ENCODE data around the gene CCDC148. TPM values are rescaled to one million over a fixed set of nuclear protein-coding genes. Genes with fewer than 3 reads are reported as not detected.

The CCDC148 gene
- total RNA-seq, 1 donor from 2014 or later: 0.52 TPM

- Histone ChIP-seq H3K9ac (ENCODE audit: low read depth in 1 of 3, low read length in 3 of 3) (no peak overlapping the region), H3K4me1 (ENCODE audit: control insufficient read depth in 3 of 3, insufficient read depth in 3 of 3, low read length in 3 of 3) (no peaks in the 10 kb centered on the region), H3K4me3 (ENCODE audit: low read length in 3 of 3) (no peak overlapping the region), H3K36me3 (ENCODE audit: control insufficient read depth in 3 of 3, insufficient read depth in 3 of 3, low read length in 3 of 3) (no peaks in the 10 kb centered on the region), H3K9me3 (ENCODE audit: control insufficient read depth in 3 of 3, low read length in 3 of 3) (no peaks in the 10 kb centered on the region), H3K27me3 (ENCODE audit: control insufficient read depth in 3 of 3, insufficient read depth in 3 of 3, low read length in 3 of 3) (no peaks in the 10 kb centered on the region), H3K27ac (ENCODE audit: low read depth, low read length) (no peak overlapping the region)
Measured at GRCh38 chr2:158276619-158277471, 179.7 kb downstream of the CCDC148 start.

- Histone ChIP-seq H3K4me1 (ENCODE audit: control insufficient read depth in 3 of 3, insufficient read depth in 3 of 3, low read length in 3 of 3) (no peaks in the 10 kb centered on the region), H3K9me3 (ENCODE audit: control insufficient read depth in 3 of 3, low read length in 3 of 3) (no peaks in the 10 kb centered on the region), H3K9ac (ENCODE audit: low read depth in 1 of 3, low read length in 3 of 3) (no peak overlapping the region), H3K4me3 (ENCODE audit: low read length in 3 of 3) (no peak overlapping the region), H3K36me3 (ENCODE audit: control insufficient read depth in 3 of 3, insufficient read depth in 3 of 3, low read length in 3 of 3) (no peaks in the 10 kb centered on the region), H3K27me3 (ENCODE audit: control insufficient read depth in 3 of 3, insufficient read depth in 3 of 3, low read length in 3 of 3) (no peaks in the 10 kb centered on the region), H3K27ac (ENCODE audit: low read depth, low read length) (no peak overlapping the region)
Measured at GRCh38 chr2:158273791-158274190, 182.8 kb downstream of the CCDC148 start.

- Histone ChIP-seq H3K27ac (ENCODE audit: low read depth, low read length) (no peak overlapping the region), H3K4me1 (ENCODE audit: control insufficient read depth in 3 of 3, insufficient read depth in 3 of 3, low read length in 3 of 3) (no peaks in the 10 kb centered on the region), H3K27me3 (ENCODE audit: control insufficient read depth in 3 of 3, insufficient read depth in 3 of 3, low read length in 3 of 3) (no peaks in the 10 kb centered on the region), H3K36me3 (ENCODE audit: control insufficient read depth in 3 of 3, insufficient read depth in 3 of 3, low read length in 3 of 3) (no peaks in the 10 kb centered on the region), H3K4me3 (ENCODE audit: low read length in 3 of 3) (no peak overlapping the region), H3K9ac (ENCODE audit: low read depth in 1 of 3, low read length in 3 of 3) (no peak overlapping the region), H3K9me3 (ENCODE audit: control insufficient read depth in 3 of 3, low read length in 3 of 3) (no peaks in the 10 kb centered on the region)
Measured at GRCh38 chr2:158270536-158270935, 186.0 kb downstream of the CCDC148 start.

GRCh38 chr2:158269143-158269542 lies 187.4 kb downstream of the CCDC148 start:
- Histone ChIP-seq H3K9me3 (ENCODE audit: control insufficient read depth in 3 of 3, low read length in 3 of 3) (no peaks in the 10 kb centered on the region), H3K9ac (ENCODE audit: low read depth in 1 of 3, low read length in 3 of 3) (no peak overlapping the region), H3K36me3 (ENCODE audit: control insufficient read depth in 3 of 3, insufficient read depth in 3 of 3, low read length in 3 of 3) (no peaks in the 10 kb centered on the region), H3K4me3 (ENCODE audit: low read length in 3 of 3) (no peak overlapping the region), H3K27me3 (ENCODE audit: control insufficient read depth in 3 of 3, insufficient read depth in 3 of 3, low read length in 3 of 3) (no peaks in the 10 kb centered on the region), H3K27ac (ENCODE audit: low read depth, low read length) (no peak overlapping the region), H3K4me1 (ENCODE audit: control insufficient read depth in 3 of 3, insufficient read depth in 3 of 3, low read length in 3 of 3) (no peaks in the 10 kb centered on the region)

- Histone ChIP-seq H3K27me3 (ENCODE audit: control insufficient read depth in 3 of 3, insufficient read depth in 3 of 3, low read length in 3 of 3) (no peaks in the 10 kb centered on the region), H3K4me1 (ENCODE audit: control insufficient read depth in 3 of 3, insufficient read depth in 3 of 3, low read length in 3 of 3) (no peaks in the 10 kb centered on the region), H3K9me3 (ENCODE audit: control insufficient read depth in 3 of 3, low read length in 3 of 3) (no peaks in the 10 kb centered on the region), H3K27ac (ENCODE audit: low read depth, low read length) (no peak overlapping the region), H3K9ac (ENCODE audit: low read depth in 1 of 3, low read length in 3 of 3) (no peak overlapping the region), H3K36me3 (ENCODE audit: control insufficient read depth in 3 of 3, insufficient read depth in 3 of 3, low read length in 3 of 3) (no peaks in the 10 kb centered on the region), H3K4me3 (ENCODE audit: low read length in 3 of 3) (no peak overlapping the region)
Measured at GRCh38 chr2:158266111-158266510, 190.4 kb downstream of the CCDC148 start.

- H3K4me3 ChIP-seq (ENCODE audit: low read length in 3 of 3): no peak overlapping the region
Measured at GRCh38 chr2:158255257-158255656, 201.3 kb downstream of the CCDC148 start.

GRCh38 chr2:158253170-158253569 lies 203.4 kb downstream of the CCDC148 start:
- Histone ChIP-seq H3K4me1 (ENCODE audit: control insufficient read depth in 3 of 3, insufficient read depth in 3 of 3, low read length in 3 of 3) (no peaks in the 10 kb centered on the region), H3K9ac (ENCODE audit: low read depth in 1 of 3, low read length in 3 of 3) (no peak overlapping the region), H3K27me3 (ENCODE audit: control insufficient read depth in 3 of 3, insufficient read depth in 3 of 3, low read length in 3 of 3) (no peaks in the 10 kb centered on the region), H3K27ac (ENCODE audit: low read depth, low read length) (no peak overlapping the region), H3K9me3 (ENCODE audit: control insufficient read depth in 3 of 3, low read length in 3 of 3) (no peaks in the 10 kb centered on the region), H3K4me3 (ENCODE audit: low read length in 3 of 3) (no peak overlapping the region), H3K36me3 (ENCODE audit: control insufficient read depth in 3 of 3, insufficient read depth in 3 of 3, low read length in 3 of 3) (no peaks in the 10 kb centered on the region)

More at GRCh38 chr2:158255257-158255656, 201.3 kb downstream of the CCDC148 start:
- no peaks in the 10 kb centered on the region for H3K9me3 ChIP-seq (ENCODE audit: control insufficient read depth in 3 of 3, low read length in 3 of 3)
- no peaks in the 10 kb centered on the region for H3K36me3 ChIP-seq (ENCODE audit: control insufficient read depth in 3 of 3, insufficient read depth in 3 of 3, low read length in 3 of 3)
- H3K4me1 ChIP-seq (ENCODE audit: control insufficient read depth in 3 of 3, insufficient read depth in 3 of 3, low read length in 3 of 3): no peaks in the 10 kb centered on the region
- no peak overlapping the region for H3K9ac ChIP-seq (ENCODE audit: low read depth in 1 of 3, low read length in 3 of 3)
- no peak overlapping the region for H3K27ac ChIP-seq (ENCODE audit: low read depth, low read length)
- H3K27me3 ChIP-seq (ENCODE audit: control insufficient read depth in 3 of 3, insufficient read depth in 3 of 3, low read length in 3 of 3): no peaks in the 10 kb centered on the region

- Histone ChIP-seq H3K9me3 (ENCODE audit: control insufficient read depth in 3 of 3, low read length in 3 of 3) (no peaks in the 10 kb centered on the region), H3K27ac (ENCODE audit: low read depth, low read length) (no peak overlapping the region), H3K27me3 (ENCODE audit: control insufficient read depth in 3 of 3, insufficient read depth in 3 of 3, low read length in 3 of 3) (no peaks in the 10 kb centered on the region), H3K9ac (ENCODE audit: low read depth in 1 of 3, low read length in 3 of 3) (no peak overlapping the region), H3K4me1 (ENCODE audit: control insufficient read depth in 3 of 3, insufficient read depth in 3 of 3, low read length in 3 of 3) (no peaks in the 10 kb centered on the region), H3K4me3 (ENCODE audit: low read length in 3 of 3) (no peak overlapping the region), H3K36me3 (ENCODE audit: control insufficient read depth in 3 of 3, insufficient read depth in 3 of 3, low read length in 3 of 3) (no peaks in the 10 kb centered on the region)
Measured at GRCh38 chr2:158251356-158251755, 205.2 kb downstream of the CCDC148 start.

GRCh38 chr2:158243392-158243791 lies 213.2 kb downstream of the CCDC148 start:
- Histone ChIP-seq H3K9me3 (ENCODE audit: control insufficient read depth in 3 of 3, low read length in 3 of 3) (no peaks in the 10 kb centered on the region), H3K9ac (ENCODE audit: low read depth in 1 of 3, low read length in 3 of 3) (no peak overlapping the region), H3K36me3 (ENCODE audit: control insufficient read depth in 3 of 3, insufficient read depth in 3 of 3, low read length in 3 of 3) (no peaks in the 10 kb centered on the region), H3K4me1 (ENCODE audit: control insufficient read depth in 3 of 3, insufficient read depth in 3 of 3, low read length in 3 of 3) (no peaks in the 10 kb centered on the region), H3K4me3 (ENCODE audit: low read length in 3 of 3) (no peak overlapping the region), H3K27ac (ENCODE audit: low read depth, low read length) (no peak overlapping the region), H3K27me3 (ENCODE audit: control insufficient read depth in 3 of 3, insufficient read depth in 3 of 3, low read length in 3 of 3) (no peaks in the 10 kb centered on the region)

GRCh38 chr2:158242280-158242679 lies 214.3 kb downstream of the CCDC148 start:
- Histone ChIP-seq H3K27ac (ENCODE audit: low read depth, low read length) (no peak overlapping the region), H3K9me3 (ENCODE audit: control insufficient read depth in 3 of 3, low read length in 3 of 3) (no peaks in the 10 kb centered on the region), H3K36me3 (ENCODE audit: control insufficient read depth in 3 of 3, insufficient read depth in 3 of 3, low read length in 3 of 3) (no peaks in the 10 kb centered on the region), H3K9ac (ENCODE audit: low read depth in 1 of 3, low read length in 3 of 3) (no peak overlapping the region), H3K27me3 (ENCODE audit: control insufficient read depth in 3 of 3, insufficient read depth in 3 of 3, low read length in 3 of 3) (no peaks in the 10 kb centered on the region), H3K4me1 (ENCODE audit: control insufficient read depth in 3 of 3, insufficient read depth in 3 of 3, low read length in 3 of 3) (no peaks in the 10 kb centered on the region), H3K4me3 (ENCODE audit: low read length in 3 of 3) (no peak overlapping the region)
